GM21526 (cell line): ENCODE measurements around the gene TLL1.

Experiments
- ATAC-seq: cut with Tn5 transposase; IDR thresholded peaks from one replicate; pipeline ENCODE4 v1.9.1; 2021; ENCODE audit warnings: moderate library complexity; ENCODE audit not compliant: unreplicated experiment, low FRiP score

TLL1 gene

DNA sequence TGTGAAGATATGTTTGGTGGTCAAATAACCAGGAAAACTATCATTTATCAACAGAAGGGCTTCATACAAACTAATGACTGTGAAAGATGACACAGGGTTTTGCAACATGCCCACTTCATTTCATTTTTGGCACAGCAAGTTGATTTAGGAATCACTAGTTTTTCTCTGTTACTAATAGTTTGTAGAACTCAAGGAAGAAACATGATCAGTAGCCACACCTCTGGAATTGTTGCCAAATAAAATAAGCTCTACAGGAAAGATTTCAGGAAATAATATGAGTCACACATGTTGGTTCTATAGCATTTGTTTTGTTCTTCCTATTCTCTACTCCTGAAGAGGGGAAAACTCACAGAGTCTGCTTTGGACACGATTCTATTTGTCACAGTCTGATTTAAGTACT lies 255.4 kb downstream of the TLL1 start:
- no peak for ATAC-seq

GRCh38 chr4:166134285-166134684 lies 261.2 kb downstream of the TLL1 start:
- ATAC-seq, result no peak

DNA sequence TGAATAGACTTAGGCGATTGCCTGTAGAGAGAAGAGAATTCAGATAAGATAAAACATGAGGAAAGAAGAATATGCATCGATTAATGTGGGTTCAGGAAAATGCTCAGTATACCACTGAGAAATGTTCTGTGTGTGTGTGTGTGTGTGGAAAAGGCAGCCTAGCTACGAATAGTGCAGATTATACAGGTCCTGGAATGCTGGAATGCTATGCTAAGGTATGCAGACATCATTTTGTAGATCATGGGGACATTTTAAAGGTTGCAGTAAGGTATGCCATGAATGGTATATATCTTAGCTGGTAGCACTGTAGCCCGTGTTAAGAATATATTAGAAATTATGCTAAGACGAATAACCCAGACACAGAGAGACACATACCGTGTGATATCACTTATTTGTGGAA lies 267.9 kb downstream of the TLL1 start:
- ATAC-seq, result no peak

- no peak for ATAC-seq
Measured at GRCh38 chr4:166143227-166143626, 270.2 kb downstream of the TLL1 start.

DNA sequence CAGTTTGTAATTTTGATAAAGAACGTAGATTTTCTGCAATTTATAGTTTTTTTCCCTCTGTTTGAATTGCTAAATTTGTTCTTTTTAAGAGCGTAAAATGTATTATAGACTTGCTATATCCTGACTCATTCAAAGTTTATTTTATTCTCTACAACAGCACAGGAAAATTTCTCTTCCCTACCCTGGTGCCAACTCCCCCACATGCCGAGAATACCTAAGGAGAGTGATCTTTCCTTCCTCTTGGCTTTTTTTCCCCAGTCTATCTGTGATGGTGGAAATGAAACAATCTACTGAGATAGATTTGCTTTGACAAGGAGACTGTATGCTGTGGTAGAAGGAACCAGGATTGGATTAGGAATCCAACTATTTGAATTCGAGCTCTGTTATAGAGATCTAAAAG lies 271.6 kb downstream of the TLL1 start:
- ATAC-seq, result no peak

GRCh38 chr4:166146806-166147540 lies 273.9 kb downstream of the TLL1 start:
- ATAC-seq, result no peak
